Spleen (tissue), 7 donors: Measurements from ENCODE around the gene PTPRT.

Source experiments
- POLR2A ChIP-seq, 3 donors: fragments of 450-650 bp; IDR thresholded peaks; one replicate each; pipeline ENCODE4 v1.5.1; 2017; ENCODE audit warnings: antibody characterized with exemption in 3 of 3, mild to moderate bottlenecking in 1 of 3
- TF ChIP-seq, protein P1 (sequence below), 11 experiments: fragments of 200-600 bp in 7 of 11; fragments of 450-650 bp in 4 of 11; sonication (generic) in 4 of 11; IDR thresholded peaks in 8 of 11; conservative IDR thresholded peaks in 3 of 11; 1 replicate in 7 of 11; 2 replicates in 4 of 11; pipeline versions ENCODE4 v1.4.0 to v1.8.0; 2016 to 2021; ENCODE audit warnings: antibody characterized with exemption in 11 of 11, inconsistent platforms in 4 of 11, mild to moderate bottlenecking in 1 of 11
- donor health status: DM: no; HTN: no; CAD: no; lungs with moderate emphysema.
- donor health status: DM: no; HTN: no; CAD: no.
- donor health status: DM: no; HTN: no; CAD: no.

GRCh38 chr20:42959996-42960395 is 229.7 kb downstream of the PTPRT start:
- TF ChIP-seq, protein P1, sequence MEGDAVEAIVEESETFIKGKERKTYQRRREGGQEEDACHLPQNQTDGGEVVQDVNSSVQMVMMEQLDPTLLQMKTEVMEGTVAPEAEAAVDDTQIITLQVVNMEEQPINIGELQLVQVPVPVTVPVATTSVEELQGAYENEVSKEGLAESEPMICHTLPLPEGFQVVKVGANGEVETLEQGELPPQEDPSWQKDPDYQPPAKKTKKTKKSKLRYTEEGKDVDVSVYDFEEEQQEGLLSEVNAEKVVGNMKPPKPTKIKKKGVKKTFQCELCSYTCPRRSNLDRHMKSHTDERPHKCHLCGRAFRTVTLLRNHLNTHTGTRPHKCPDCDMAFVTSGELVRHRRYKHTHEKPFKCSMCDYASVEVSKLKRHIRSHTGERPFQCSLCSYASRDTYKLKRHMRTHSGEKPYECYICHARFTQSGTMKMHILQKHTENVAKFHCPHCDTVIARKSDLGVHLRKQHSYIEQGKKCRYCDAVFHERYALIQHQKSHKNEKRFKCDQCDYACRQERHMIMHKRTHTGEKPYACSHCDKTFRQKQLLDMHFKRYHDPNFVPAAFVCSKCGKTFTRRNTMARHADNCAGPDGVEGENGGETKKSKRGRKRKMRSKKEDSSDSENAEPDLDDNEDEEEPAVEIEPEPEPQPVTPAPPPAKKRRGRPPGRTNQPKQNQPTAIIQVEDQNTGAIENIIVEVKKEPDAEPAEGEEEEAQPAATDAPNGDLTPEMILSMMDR (IDR thresholded peaks at IDR 0.05 in 8 of 11, conservative IDR thresholded peaks at IDR 0.05 in 3 of 11) = no peak
- TF ChIP-seq POLR2A (IDR thresholded peaks at IDR 0.05) = no peak
